ENCODE measurements around the gene CNN2. TPM values are rescaled to one million over a fixed set of nuclear protein-coding genes. Genes with fewer than 3 reads are reported as not detected.
A peak's percentile ranks its signal among the peaks of the same experiment; 100 is the strongest.

The CNN2 gene
- total and polyA plus RNA-seq, 9 of the 15 experiments (the other 6 are each of a cell fraction or from before 2014, with no cell fraction given) = 12.1 to 174 (median 52.7) TPM

DNA sequence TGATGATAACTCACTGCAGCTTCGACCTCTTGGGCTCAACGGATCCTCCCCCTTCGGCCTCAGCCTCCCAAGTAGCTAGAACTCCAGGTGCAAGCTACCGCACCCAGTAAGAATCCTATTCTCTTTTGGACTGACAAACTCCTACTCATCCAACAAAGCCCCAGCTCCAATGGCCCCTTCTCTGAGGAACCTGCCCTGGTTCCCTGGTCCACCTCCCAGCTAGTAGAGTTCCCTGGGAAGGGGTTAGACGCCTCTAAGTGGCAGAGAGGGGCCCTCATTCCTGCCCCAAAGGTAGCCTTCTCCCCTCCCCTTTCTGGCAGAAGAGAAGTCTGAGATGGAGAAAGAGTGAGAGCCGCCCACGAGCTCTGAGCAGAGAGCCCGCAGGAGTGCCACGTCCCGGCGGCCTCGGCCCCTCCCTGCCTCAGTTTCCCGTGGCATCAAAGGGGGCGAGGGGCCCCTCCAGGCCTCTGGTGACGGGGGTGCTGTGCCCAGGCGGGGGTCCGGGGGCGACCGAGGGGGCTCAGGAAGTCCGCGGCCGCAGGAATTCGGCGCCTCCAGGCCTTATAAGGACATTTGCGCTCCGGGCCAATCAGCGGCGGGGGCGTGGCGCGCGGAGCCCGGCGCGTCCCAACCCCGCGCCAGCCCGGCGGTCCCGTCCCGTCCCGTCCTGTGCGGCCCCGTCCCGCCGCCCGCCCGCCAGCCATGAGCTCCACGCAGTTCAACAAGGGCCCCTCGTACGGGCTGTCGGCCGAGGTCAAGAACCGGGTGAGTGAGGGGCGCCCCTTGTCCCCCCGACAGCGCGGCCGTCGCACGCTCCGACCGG, at the start of gene CNN2 (continued):
- TF ChIP-seq NCOA6 (IDR thresholded peaks at IDR 0.05) (no peak; the same call in 1 of the 2 replicates), HDAC2 (IDR thresholded peaks at IDR 0.05) (no peak; the same call in 1 of the 2 replicates), TAF15 (IDR thresholded peaks at IDR 0.05; ENCODE audit: low read depth, low read length) (no peak)

DNA sequence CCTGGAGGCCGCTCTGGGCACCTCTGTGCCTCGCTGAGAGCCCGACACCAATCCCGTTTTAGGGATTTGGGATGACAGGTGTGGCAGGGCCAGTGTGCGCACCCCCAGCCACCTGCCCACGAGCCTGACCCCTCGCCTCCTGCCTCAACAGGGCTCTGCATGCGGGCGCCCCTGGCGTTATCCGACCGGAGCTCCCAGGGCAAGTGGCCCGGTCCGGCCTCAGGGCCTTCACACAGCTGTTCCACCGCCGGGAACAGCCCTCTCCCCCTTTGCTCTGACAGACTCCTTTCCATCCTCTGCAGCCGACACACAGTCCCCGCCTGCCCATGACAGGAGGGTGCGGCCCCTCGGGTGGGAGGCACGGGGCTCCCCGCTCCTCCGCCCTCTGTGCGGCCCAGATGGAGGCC, 49.3 kb upstream of the CNN2 start:
- H3K4me2 ChIP-seq (ENCODE audit: insufficient read depth, low read length) = no peak overlapping the region
- H3K9me1 ChIP-seq (ENCODE audit: control insufficient read depth, insufficient read depth, low read length) = no peaks in the 10 kb centered on the region
- FAIRE-seq = no peak
- BruUV-seq (replicated peaks) = no TSS peak
- no peak overlapping the region for H3K4me3 ChIP-seq
- peaks cover 10% of the 10 kb centered on the region for H3K79me2 ChIP-seq (ENCODE audit: control insufficient read depth, insufficient read depth, low read length)
- DNase-seq (ENCODE audit: extremely low read depth in 1 of 4, low spot score in 3 of 4) = no peak
- no peak overlapping the region; a peak in 1 of 4 replicates for H3K9ac ChIP-seq (ENCODE audit: insufficient read depth in 1 of 2, low read depth in 2 of 2, low read length in 2 of 2)
- no peaks in the 10 kb centered on the region for H4K20me1 ChIP-seq (replicated peaks; ENCODE audit: control insufficient read depth, insufficient read depth, low read length)
- WGBS (ENCODE audit: insufficient coverage, low coverage, missing lambda C conversion rate) = 80% methylated on average over 20 of the region's 24 CpGs
- ChIA-PET POLR2A (interaction anchor here (0.6 to 1.5 kb wide), 5 partner anchors 10 to 177 kb away, joined by 3 to 6 read pairs (median 3); no protein-coding TSS in a partner anchor), CTCF (ENCODE audit: low intra/inter-chr PET ratio) (no interaction called here)
- no peak for ATAC-seq
- no peaks in the 10 kb centered on the region for H3K27me3 ChIP-seq (ENCODE audit: control insufficient read depth in 2 of 2, insufficient read depth in 2 of 2, low read length in 2 of 2)
- peaks cover 14 to 68% of the 10 kb centered on the region in 2 experiments for H3K4me1 ChIP-seq (replicated peaks in 1 of 2; ENCODE audit: control insufficient read depth in 2 of 2, insufficient read depth in 2 of 2, low read length in 2 of 2)
- H3K9me3 ChIP-seq (replicated peaks; ENCODE audit: control insufficient read depth, insufficient read depth, low read depth, low read length) = no peaks in the 10 kb centered on the region; the same call in 1 of the 2 replicates
- in situ Hi-C loops (cut with MboI) (no loop called here), intact Hi-C loops (cut with micrococcal nuclease) (no loop called here)
- H3K36me3 ChIP-seq (ENCODE audit: control insufficient read depth, insufficient read depth, low read length) = peaks cover 18% of the 10 kb centered on the region; the same call in 1 of the 3 replicates
- H3K27ac ChIP-seq (ENCODE audit: extremely low read depth, low read depth, low read length) = no peak overlapping the region
- no peak overlapping the region for H2AFZ ChIP-seq (ENCODE audit: low read depth, low read length)
- TF ChIP-seq, protein P1, sequence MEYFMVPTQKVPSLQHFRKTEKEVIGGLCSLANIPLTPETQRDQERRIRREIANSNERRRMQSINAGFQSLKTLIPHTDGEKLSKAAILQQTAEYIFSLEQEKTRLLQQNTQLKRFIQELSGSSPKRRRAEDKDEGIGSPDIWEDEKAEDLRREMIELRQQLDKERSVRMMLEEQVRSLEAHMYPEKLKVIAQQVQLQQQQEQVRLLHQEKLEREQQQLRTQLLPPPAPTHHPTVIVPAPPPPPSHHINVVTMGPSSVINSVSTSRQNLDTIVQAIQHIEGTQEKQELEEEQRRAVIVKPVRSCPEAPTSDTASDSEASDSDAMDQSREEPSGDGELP (CRISPR knock-in tag; IDR thresholded peaks at IDR 0.05; ENCODE audit: borderline replicate concordance) = peak; percentile 32; the same call in 1 of the 2 replicates
- TF ChIP-seq, protein P2, sequence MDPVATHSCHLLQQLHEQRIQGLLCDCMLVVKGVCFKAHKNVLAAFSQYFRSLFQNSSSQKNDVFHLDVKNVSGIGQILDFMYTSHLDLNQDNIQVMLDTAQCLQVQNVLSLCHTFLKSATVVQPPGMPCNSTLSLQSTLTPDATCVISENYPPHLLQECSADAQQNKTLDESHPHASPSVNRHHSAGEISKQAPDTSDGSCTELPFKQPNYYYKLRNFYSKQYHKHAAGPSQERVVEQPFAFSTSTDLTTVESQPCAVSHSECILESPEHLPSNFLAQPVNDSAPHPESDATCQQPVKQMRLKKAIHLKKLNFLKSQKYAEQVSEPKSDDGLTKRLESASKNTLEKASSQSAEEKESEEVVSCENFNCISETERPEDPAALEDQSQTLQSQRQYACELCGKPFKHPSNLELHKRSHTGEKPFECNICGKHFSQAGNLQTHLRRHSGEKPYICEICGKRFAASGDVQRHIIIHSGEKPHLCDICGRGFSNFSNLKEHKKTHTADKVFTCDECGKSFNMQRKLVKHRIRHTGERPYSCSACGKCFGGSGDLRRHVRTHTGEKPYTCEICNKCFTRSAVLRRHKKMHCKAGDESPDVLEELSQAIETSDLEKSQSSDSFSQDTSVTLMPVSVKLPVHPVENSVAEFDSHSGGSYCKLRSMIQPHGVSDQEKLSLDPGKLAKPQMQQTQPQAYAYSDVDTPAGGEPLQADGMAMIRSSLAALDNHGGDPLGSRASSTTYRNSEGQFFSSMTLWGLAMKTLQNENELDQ (CRISPR knock-in tag; IDR thresholded peaks at IDR 0.05; ENCODE audit: borderline replicate concordance) = no peak
- TF ChIP-seq ZNF3 (CRISPR knock-in tag; IDR thresholded peaks at IDR 0.05) = no peak
- no peak for TF ChIP-seq PCBP2 (IDR thresholded peaks at IDR 0.05; ENCODE audit: low read depth, low read length, poor library complexity, severe bottlenecking)
- no peak for TF ChIP-seq ZNF134 (CRISPR knock-in tag; conservative IDR thresholded peaks at IDR 0.05)
- TF ChIP-seq IRF2 (CRISPR knock-in tag; IDR thresholded peaks at IDR 0.05) = no peak
- no peak for TF ChIP-seq FOSL1 (tag; conservative IDR thresholded peaks at IDR 0.05)
- TF ChIP-seq BCL6 (CRISPR knock-in tag; IDR thresholded peaks at IDR 0.05) = no peak
- TF ChIP-seq, protein P3, sequence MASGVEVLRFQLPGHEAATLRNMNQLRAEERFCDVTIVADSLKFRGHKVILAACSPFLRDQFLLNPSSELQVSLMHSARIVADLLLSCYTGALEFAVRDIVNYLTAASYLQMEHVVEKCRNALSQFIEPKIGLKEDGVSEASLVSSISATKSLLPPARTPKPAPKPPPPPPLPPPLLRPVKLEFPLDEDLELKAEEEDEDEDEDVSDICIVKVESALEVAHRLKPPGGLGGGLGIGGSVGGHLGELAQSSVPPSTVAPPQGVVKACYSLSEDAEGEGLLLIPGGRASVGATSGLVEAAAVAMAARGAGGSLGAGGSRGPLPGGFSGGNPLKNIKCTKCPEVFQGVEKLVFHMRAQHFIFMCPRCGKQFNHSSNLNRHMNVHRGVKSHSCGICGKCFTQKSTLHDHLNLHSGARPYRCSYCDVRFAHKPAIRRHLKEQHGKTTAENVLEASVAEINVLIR (CRISPR knock-in tag; IDR thresholded peaks at IDR 0.05) = no peak
- TF ChIP-seq RBM22 (IDR thresholded peaks at IDR 0.05; ENCODE audit: low read depth, low read length, poor library complexity, severe bottlenecking) = peak; percentile 84
- TF ChIP-seq NELFE (IDR thresholded peaks at IDR 0.05; ENCODE audit: insufficient read depth, insufficient read length) = no peak
